Measurements from ENCODE around the gene GPRC5D.
A peak's percentile ranks its signal among the peaks of the same experiment; 100 is the strongest.

Gene GPRC5D

DNA sequence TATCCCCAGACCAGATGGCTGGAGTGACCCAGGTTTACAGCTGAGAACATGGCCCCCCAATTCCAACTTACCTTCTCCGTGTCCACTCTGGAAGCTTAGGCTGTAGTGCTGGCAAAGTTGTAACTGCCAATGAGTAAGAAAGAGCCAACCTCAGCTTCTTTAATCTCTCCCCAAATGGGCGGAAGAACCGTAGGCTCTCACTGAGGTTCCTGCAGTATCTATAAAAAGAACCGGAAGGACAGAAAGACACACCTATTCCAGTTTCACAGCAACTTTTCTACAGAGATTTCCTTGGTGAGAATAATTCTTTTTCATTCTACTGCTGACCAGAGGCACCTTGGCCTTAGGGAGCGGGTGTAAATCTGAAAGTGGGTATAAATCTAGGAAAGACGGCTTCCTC, at the start of gene GPRC5D:
Gene GPRC5D, minus strand, starts transcription at position 135 of the 400 bp plus-strand sequence. CDS start 1,786 bp downstream, outside the sequence.
- Histone ChIP-seq H3K4me1 (no peaks in the 10 kb centered on the region), H3K27ac (no peak within 1 kb of the TSS)

DNA sequence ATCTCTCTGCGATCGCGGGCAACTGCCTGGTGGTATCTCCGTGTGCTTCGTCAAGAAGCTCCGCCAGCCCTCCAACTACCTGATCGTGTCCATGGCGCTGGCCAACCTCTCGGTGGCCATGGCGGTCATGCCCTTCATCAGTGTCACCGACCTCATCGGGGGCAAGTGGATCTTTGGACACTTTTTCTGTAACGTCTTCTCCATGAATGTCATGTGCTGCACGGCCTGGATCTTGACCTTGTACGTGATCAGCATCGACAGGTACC, 49.7 kb upstream of the GPRC5D start:
- Histone ChIP-seq H3K9ac (no peak overlapping the region), H3K27ac (peak overlapping the region; percentile 83), H3K4me1 (no peaks in the 10 kb centered on the region), H3K79me2 (peaks cover 2% of the 10 kb centered on the region), H3K36me3 (ENCODE audit: control insufficient read depth, insufficient read depth, low read length) (no peaks in the 10 kb centered on the region), H2AFZ (peak overlapping the region; percentile 94), H3K9me3 (ENCODE audit: control insufficient read depth, low read length) (no peaks in the 10 kb centered on the region), H3K4me3 (ENCODE audit: low read depth, low read length) (peak overlapping the region; percentile 58), H3K4me2 (ENCODE audit: low read length) (peak overlapping the region; percentile 84), H3K27me3 (ENCODE audit: control insufficient read depth, insufficient read depth, low read length) (no peaks in the 10 kb centered on the region)
- TF ChIP-seq, protein P1, sequence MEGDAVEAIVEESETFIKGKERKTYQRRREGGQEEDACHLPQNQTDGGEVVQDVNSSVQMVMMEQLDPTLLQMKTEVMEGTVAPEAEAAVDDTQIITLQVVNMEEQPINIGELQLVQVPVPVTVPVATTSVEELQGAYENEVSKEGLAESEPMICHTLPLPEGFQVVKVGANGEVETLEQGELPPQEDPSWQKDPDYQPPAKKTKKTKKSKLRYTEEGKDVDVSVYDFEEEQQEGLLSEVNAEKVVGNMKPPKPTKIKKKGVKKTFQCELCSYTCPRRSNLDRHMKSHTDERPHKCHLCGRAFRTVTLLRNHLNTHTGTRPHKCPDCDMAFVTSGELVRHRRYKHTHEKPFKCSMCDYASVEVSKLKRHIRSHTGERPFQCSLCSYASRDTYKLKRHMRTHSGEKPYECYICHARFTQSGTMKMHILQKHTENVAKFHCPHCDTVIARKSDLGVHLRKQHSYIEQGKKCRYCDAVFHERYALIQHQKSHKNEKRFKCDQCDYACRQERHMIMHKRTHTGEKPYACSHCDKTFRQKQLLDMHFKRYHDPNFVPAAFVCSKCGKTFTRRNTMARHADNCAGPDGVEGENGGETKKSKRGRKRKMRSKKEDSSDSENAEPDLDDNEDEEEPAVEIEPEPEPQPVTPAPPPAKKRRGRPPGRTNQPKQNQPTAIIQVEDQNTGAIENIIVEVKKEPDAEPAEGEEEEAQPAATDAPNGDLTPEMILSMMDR (IDR thresholded peaks at IDR 0.05) = no peak

More for the DNA sequence above, at the start of gene GPRC5D:
- H2AFZ ChIP-seq = no peak within 1 kb of the TSS
- H3K4me3 ChIP-seq (ENCODE audit: low read depth, low read length) = no peak within 1 kb of the TSS
- no peaks in the 10 kb centered on the region for H3K36me3 ChIP-seq (ENCODE audit: control insufficient read depth, insufficient read depth, low read length)
- no peaks in the 10 kb centered on the region for H3K27me3 ChIP-seq (ENCODE audit: control insufficient read depth, insufficient read depth, low read length)
- H3K79me2 ChIP-seq = no peaks in the 10 kb centered on the region
- no peaks in the 10 kb centered on the region for H3K9me3 ChIP-seq (ENCODE audit: control insufficient read depth, low read length)
- H3K9ac ChIP-seq = no peak within 1 kb of the TSS
- TF ChIP-seq, protein P1 (IDR thresholded peaks at IDR 0.05) = no peak
- H3K4me2 ChIP-seq (ENCODE audit: low read length) = no peak within 1 kb of the TSS

DNA sequence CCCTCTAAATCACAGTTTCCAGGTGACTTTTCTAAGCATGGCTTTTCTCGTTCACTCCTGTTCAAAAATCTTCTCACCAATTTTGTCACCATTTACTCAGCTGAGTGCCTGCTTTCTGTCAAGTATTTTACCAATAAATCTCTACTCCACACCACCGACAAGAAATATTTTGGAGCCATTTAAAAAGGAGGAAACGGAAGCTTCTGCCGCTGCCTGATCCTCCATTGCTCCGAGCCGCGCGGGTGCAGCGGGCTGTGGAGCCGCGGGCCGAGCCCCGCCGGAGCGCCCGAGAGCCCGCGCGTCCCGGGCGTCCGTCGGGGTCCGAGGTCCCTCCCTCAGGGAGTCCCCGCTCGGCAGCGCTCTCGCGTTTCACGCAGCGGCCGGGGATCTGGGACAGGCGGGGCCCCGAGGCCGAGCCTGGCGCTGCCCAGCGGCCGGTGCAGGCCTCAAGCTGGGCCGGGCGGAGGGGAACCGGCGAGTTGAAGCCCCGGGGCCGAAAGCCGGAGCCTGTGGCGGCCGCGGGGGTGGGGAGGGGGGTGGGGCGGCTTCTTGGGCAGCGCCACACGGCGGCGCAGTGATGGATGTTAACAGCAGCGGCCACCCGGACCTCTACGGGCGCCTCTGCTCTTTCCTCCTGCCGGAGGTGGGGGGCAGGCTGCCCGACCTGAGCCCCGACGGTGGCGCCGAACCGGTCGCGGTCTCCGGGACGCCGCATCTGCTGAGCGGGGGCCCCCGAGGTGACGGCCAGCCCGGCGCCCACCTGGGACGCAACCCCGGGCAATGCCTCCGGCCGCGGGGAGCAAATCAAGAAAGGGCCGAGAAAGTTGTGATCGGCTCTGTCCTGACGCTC, 49.2 kb upstream of the GPRC5D start:
- H2AFZ ChIP-seq = peak overlapping the region; percentile 94
- H3K9ac ChIP-seq = peak overlapping the region; percentile 29
- H3K4me2 ChIP-seq (ENCODE audit: low read length) = peak overlapping the region; percentile 84
- H3K4me3 ChIP-seq (ENCODE audit: low read depth, low read length) = peak overlapping the region; percentile 58
- no peaks in the 10 kb centered on the region for H3K9me3 ChIP-seq (ENCODE audit: control insufficient read depth, low read length)
- TF ChIP-seq, protein P1 (IDR thresholded peaks at IDR 0.05) = peak; percentile 18
- H3K27ac ChIP-seq = peak overlapping the region; percentile 83
- H3K36me3 ChIP-seq (ENCODE audit: control insufficient read depth, insufficient read depth, low read length) = no peaks in the 10 kb centered on the region
- H3K27me3 ChIP-seq (ENCODE audit: control insufficient read depth, insufficient read depth, low read length) = no peaks in the 10 kb centered on the region
- H3K79me2 ChIP-seq = peaks cover 2% of the 10 kb centered on the region
- no peaks in the 10 kb centered on the region for H3K4me1 ChIP-seq

DNA sequence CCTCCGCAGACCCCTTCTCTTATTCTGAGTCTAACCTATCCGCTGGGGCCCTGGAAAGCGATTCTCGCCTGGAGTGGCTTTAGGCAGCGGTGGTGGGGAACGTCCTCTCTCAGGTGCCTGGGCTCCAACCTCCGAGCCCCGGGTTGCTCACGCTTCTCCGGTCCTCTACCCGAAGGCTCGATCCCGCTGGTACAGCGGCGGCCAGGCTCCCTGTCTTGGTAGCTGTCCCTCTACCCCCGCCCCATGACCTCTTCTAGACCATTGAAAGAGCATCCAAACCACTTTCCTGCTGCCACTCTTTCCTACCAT, 48.6 kb upstream of the GPRC5D start:
- Histone ChIP-seq H3K27me3 (ENCODE audit: control insufficient read depth, insufficient read depth, low read length) (no peaks in the 10 kb centered on the region), H3K9me3 (ENCODE audit: control insufficient read depth, low read length) (no peaks in the 10 kb centered on the region), H3K9ac (peak overlapping the region; percentile 29), H3K27ac (peak overlapping the region; percentile 83), H3K79me2 (peaks cover 2% of the 10 kb centered on the region), H3K4me3 (ENCODE audit: low read depth, low read length) (peak overlapping the region; percentile 58), H3K4me2 (ENCODE audit: low read length) (peak overlapping the region; percentile 84), H3K36me3 (ENCODE audit: control insufficient read depth, insufficient read depth, low read length) (no peaks in the 10 kb centered on the region), H3K4me1 (no peaks in the 10 kb centered on the region), H2AFZ (peak overlapping the region; percentile 94)
- TF ChIP-seq, protein P1 (IDR thresholded peaks at IDR 0.05) = no peak

All from parathyroid adenoma (tissue), 2 donors.